Stimulated activated CD8-positive, alpha-beta memory T cell treated with anti-CD3 and anti-CD28 coated beads, Interleukin-12 subunit alpha, Interleukin-12 subunit beta, amount 100 ng/mL, for 1 hour (primary cell): ENCODE data around the gene TRPM6.

Source experiments
- DNase-seq: peaks from one replicate; pipeline ENCODE4 v3.0.0-alpha.2; 2020; ENCODE audit warnings: low read depth

The TRPM6 gene

GRCh38 chr9:74771672-74772071, 116.0 kb downstream of the TRPM6 start:
- DNase-seq = no peak

DNA sequence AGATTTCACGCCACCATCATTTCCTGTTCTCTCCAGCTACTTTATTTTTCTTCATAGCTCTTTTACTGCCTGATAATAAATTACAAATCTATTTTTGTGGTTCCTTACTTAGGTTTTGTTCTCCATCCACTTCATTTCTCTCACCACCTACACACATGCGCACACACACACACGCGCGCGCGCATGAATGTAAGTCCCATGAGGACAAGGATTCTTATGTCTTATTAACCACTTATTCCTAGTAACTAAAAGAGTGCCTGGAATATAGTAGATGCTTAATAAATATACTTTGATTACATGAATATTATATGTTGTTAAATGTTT, 116.5 kb downstream of the TRPM6 start:
- DNase-seq = no peak

DNA sequence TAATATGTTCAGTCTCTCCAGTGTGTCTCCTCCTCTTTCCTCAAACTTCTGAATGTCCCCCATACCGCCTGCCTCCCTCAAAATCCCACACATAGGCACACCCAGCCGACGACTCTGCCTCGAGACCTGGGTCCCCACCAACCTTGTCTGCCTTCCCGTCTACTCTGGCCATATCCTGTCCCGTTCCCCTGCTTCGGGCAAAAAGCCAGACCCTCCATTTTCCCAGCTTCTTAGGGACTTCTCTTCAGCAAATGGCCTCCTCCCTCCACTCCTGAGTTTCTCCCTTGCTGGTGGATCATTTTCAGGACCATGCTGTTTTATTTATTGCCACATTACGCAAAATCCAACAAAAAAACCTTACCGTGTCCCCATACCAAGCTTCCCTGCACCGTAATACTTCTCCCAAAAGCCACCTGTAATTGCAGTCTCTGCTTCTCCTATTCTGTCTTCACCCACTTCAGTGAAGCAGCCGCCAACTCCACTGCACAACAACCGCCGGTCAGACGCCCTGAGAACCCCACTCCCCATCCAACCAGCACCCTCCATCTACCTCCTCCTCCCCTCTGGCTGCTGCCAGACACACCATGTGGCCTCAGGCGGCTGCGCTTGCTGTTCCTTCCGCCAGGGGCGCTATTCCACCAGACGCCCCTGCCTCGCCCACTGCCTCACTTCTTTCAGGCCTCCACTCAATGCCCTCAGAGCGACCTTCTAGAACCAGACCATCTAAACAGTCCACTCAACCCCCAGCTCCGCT, 117.0 kb downstream of the TRPM6 start:
- DNase-seq = peak; percentile 16

- no peak for DNase-seq
Observed at GRCh38 chr9:74765481-74765971, 122.2 kb downstream of the TRPM6 start.

GRCh38 chr9:74762950-74763349, 124.8 kb downstream of the TRPM6 start:
- no peak for DNase-seq

- DNase-seq = no peak
Observed at GRCh38 chr9:74760031-74760700, 127.6 kb downstream of the TRPM6 start.

- no peak for DNase-seq
Observed at GRCh38 chr9:74755999-74756398, 131.7 kb downstream of the TRPM6 start.

DNA sequence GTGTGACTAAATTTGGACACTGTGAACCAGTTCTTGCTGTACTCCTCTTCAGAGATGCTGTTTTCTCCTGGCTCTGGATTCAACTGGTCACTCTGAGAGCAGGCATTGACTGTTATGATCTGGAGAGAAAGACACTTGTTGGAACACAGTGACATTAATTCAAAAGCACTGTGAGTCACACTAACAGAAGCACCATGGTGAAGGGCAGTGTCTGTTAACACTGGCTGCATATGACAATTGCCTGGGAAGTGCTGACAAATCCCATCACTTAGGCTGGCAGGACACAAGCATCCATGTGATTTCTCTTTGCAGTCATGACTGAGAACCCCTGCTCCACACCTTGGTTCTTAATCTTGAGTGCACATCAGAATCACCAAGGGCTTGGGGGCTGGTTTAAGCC, 132.4 kb downstream of the TRPM6 start:
- DNase-seq = no peak

DNA sequence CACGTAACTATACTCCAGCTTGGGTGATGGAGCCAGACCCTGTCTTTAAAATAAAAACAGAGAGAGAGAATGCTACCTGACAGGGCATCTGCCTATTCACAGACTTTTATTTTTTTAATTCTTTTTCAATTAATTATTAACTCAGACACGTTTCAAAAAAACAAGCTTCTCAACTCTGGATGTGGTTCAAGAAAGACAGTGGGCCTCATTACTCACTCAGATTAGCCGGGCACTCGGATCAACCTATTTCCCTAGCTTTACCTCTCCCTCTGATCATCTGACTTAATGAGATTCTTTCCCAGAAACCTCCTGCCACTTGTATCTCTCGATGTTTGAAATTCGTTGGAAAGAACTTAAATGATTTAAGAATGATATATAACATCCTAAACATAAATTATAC, 134.1 kb downstream of the TRPM6 start:
- no peak for DNase-seq

- no peak for DNase-seq
Observed at GRCh38 chr9:74748966-74749365, 138.8 kb downstream of the TRPM6 start.

DNA sequence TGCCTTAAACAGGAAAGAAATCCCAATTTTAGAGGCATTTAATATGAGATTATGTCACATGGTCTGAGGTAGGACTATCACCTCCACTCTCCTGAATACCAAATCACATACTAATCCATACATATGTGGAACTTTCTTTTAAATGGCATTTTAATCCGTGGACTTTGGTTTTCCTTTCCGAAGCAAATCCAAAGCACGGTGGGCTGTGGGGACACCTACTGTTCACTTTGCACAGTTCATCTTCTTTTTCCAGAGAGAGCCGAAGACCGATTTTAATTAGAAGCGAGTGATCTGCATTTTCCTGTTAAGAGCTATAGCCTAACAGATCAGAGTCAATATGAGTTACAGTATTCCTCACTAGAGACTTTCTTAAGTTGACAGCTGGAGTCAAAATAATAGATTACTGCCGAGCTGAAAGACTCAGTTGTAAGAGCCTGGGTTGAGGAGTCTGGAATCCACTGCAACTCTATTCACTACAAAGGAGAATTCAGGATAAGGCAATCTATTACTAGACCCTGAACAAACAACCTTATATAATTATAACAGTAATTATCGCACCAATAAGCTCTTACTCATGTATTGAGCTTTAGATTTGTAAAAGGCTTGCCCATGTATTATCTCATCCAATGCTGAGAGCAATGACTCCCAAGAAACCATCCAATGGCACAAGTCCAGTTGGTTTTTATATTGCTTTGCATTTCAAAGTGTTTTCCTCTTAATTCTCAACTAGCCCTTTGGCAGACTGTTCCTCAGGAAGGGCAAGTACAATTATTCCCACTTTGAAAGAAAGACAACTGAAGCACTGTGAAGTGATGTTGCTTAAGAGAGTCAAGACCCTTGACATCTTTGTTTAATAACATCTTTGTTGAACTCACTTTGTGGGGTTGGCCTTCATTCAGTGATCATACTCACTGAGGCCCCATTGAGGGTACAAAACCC, 144.7 kb downstream of the TRPM6 start:
- no peak for DNase-seq

GRCh38 chr9:74742191-74742790, 145.4 kb downstream of the TRPM6 start:
- DNase-seq = no peak

- no peak for DNase-seq
Observed at GRCh38 chr9:74736646-74737045, 151.1 kb downstream of the TRPM6 start.

DNA sequence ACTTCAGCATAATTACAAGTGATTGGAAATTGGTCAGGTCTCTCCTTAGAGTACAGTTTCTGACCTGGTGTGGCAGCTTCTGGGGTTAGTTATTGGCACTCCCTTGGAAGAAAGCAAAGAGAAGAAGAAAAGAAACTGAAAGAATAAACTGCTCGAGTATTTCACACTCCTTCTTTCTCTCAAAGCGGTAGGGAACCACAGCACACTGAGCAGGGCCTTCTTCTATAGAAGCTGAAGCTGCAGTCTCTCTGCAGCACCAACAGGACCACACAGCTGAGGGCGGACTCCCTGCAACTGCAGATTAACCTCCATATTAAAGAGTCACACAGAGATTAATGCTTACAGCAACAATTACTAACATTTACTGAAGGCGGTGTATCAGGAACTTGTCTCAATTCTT, 152.0 kb downstream of the TRPM6 start:
- DNase-seq = no peak

GRCh38 chr9:74729136-74729695, 158.5 kb downstream of the TRPM6 start:
- no peak for DNase-seq

DNA sequence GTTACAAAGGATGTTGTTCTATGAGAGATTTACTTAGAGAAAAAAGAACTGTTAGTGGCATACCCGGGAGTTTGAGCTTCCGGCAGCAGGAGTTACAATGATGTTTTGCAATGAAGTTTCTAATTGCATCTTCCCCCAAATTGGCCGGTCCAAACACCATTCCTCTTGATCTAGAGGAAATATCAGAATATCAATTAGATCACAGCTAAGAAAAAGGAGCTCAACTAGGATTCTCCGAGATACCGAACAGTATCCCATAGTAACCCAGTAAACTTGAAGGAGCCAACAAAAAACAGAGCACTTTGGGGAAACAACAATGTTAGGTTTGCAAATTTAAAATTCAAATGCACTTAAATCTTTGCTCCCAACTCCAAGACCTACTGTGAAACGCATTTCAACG, 159.5 kb downstream of the TRPM6 start:
- no peak for DNase-seq

GRCh38 chr9:74726581-74726980, 161.1 kb downstream of the TRPM6 start:
- DNase-seq = no peak

DNA sequence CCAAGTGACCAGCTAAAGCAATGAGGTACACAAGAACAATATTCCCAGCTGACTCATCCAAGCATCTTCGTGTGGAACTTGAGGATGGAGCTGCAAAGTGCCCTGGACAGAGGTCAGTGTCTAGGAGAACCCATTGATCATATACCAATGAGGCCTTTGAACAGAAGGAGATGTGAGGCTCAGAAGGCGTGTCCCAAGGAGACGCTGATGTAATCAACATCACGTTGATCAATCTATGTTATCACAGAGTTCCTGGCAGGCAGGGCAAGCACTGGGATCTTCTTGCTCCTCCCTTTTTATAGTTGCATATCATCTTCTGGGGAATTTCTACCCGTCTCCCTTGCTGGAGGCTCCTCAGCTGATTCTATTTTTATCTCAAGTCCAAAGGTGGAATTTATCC, 163.4 kb downstream of the TRPM6 start:
- no peak for DNase-seq

DNA sequence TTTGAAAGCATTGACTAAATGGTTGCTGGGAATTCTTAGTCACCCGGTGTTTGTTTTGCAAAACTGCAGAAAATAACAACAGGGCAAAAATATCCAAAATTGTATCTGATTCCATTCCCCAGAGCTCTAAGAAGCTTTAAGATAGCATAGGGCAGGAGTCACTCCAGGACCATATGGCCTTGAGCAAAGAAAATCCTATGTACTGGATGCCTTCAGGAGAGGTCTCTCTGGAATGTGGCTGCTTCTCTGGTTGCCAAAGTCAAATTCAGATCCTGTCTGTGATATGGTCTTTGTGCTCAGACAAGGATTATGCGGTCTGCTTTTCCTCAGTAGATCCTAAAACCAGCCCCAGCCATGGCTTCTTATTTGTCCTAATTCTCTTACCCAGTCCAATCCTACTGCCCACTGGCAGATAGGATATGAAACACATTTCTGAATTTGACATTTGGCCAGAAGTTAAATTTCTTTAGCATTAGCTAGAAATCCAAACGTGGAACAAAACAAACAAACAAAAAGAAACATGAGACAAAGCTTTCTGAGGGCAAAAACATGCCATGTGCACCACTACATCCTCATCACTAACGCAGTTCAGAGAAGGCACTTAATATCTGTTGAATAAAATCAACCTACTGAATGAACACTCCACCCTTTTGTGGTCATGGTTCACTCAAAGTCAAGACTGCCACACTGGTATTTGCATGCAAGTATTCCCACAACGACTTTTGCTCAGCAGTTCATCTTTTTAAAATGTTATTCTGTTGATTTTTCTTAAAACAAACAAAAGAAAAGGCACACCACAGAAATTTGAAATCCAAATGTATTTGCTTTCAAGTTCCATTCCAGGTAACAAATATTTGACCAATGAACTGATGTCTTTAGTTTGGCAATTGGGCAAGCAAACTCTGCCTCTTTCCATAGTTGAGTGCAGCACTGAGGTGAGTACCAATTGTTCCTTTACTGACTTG, 165.7 kb downstream of the TRPM6 start:
- no peak for DNase-seq

GRCh38 chr9:74719306-74719705, 168.4 kb downstream of the TRPM6 start:
- DNase-seq = no peak

DNA sequence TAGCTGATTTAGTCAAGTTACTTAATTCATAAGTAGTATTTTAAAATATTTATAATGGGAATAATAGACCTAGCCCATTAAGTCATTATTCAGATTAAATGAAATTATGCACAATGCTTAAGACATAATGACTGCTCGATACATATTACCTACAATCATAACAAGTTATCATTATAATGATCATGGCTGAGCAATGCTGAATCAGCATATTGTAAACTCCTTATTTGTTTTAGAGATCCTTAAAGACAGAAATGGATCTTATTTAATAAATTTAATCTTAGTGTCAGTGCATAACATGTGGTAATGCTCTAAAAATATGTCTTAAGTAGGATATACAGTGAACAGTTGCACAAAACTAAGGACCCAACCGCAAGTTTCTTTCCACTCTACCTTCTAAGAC, 169.0 kb downstream of the TRPM6 start:
- no peak for DNase-seq
